ENCODE measurements around the gene SPRR4. TPM values are rescaled to one million over a fixed set of nuclear protein-coding genes. Genes with fewer than 3 reads are reported as not detected.

Gene SPRR4
- total and polyA plus RNA-seq, 2 donors (not counting 3 experiments of a cell fraction or from before 2014, with no cell fraction given), result not detected

DNA sequence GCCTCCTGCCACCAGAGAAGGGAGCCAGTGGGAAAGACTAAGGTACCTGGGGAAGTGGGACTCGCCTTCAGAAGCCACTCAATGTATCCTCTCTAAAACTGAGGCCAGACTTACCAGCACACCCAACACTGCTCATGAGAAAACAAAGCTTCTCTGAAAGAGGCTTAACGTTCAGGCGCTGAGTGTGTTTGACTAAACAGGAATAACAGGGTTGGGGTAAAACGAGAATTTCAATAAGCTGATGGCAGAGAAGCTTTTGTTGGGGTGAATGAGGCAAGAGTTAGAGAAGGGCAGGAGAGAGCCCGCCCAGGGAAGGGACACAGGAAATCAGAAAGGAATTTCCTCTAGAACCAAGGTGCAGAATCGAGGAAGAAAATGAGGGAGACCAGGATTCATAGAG is 29.4 kb downstream of the SPRR4 start:
- ChIA-PET CTCF (no interaction called here), POLR2A (no interaction called here)
- dilution Hi-C loops (cut with MboI; ENCODE audit: extremely low pct_ligation_motif_present, low sequenced_read_pairs), result no loop called here
- H3K9me1 ChIP-seq (replicated peaks; ENCODE audit: control insufficient read depth, extremely low read depth, insufficient read depth, low read length), result no peaks in the 10 kb centered on the region
- H3K9me3 ChIP-seq (replicated peaks; ENCODE audit: control insufficient read depth, insufficient read depth, low read length), result no peaks in the 10 kb centered on the region
- TF ChIP-seq FOS (IDR thresholded peaks at IDR 0.05; ENCODE audit: borderline replicate concordance, insufficient read depth, low read length), result no peak
- TF ChIP-seq, protein P1, sequence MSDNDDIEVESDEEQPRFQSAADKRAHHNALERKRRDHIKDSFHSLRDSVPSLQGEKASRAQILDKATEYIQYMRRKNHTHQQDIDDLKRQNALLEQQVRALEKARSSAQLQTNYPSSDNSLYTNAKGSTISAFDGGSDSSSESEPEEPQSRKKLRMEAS (IDR thresholded peaks at IDR 0.05; ENCODE audit: insufficient read depth, insufficient read length), result no peak
- TF ChIP-seq, protein P2, sequence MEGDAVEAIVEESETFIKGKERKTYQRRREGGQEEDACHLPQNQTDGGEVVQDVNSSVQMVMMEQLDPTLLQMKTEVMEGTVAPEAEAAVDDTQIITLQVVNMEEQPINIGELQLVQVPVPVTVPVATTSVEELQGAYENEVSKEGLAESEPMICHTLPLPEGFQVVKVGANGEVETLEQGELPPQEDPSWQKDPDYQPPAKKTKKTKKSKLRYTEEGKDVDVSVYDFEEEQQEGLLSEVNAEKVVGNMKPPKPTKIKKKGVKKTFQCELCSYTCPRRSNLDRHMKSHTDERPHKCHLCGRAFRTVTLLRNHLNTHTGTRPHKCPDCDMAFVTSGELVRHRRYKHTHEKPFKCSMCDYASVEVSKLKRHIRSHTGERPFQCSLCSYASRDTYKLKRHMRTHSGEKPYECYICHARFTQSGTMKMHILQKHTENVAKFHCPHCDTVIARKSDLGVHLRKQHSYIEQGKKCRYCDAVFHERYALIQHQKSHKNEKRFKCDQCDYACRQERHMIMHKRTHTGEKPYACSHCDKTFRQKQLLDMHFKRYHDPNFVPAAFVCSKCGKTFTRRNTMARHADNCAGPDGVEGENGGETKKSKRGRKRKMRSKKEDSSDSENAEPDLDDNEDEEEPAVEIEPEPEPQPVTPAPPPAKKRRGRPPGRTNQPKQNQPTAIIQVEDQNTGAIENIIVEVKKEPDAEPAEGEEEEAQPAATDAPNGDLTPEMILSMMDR (IDR thresholded peaks at IDR 0.05; ENCODE audit: extremely low read depth in 1 of 2, insufficient read depth in 1 of 2, low read depth in 1 of 2, low read length in 2 of 2), result no peak
- TF ChIP-seq MYC (IDR thresholded peaks at IDR 0.05; ENCODE audit: low read depth, low read length), result no peak
- no peak for TF ChIP-seq GATA2 (IDR thresholded peaks at IDR 0.05; ENCODE audit: insufficient read depth, insufficient read length, low read depth, low read length)
- TF ChIP-seq POLR2A (IDR thresholded peaks at IDR 0.05; ENCODE audit: low read depth, low read length), result no peak
- no peak for TF ChIP-seq EZH2 (IDR thresholded peaks at IDR 0.05; ENCODE audit: borderline replicate concordance, low read depth, low read length, severe bottlenecking)
- no peak for TF ChIP-seq POLR2AphosphoS5 (IDR thresholded peaks at IDR 0.05; ENCODE audit: insufficient read depth, low read depth, low read length)
- no peak for TF ChIP-seq JUN (IDR thresholded peaks at IDR 0.05; ENCODE audit: borderline replicate concordance, insufficient read depth, insufficient read length, low read depth)
- no peak for DNase-seq (ENCODE audit: low read depth, low spot score)
- no peak overlapping the region for H3K27ac ChIP-seq (ENCODE audit: insufficient read depth, low read depth, low read length)
- no peaks in the 10 kb centered on the region for H4K20me1 ChIP-seq (replicated peaks; ENCODE audit: control insufficient read depth, extremely low read depth, insufficient read depth, low read length)
- no peak for FAIRE-seq
- H3K27me3 ChIP-seq (ENCODE audit: control insufficient read depth in 2 of 2, insufficient read depth in 2 of 2, low read length in 2 of 2), result no peaks in the 10 kb centered on the region
- intact Hi-C loops (cut with micrococcal nuclease), result no loop called here
- H3K36me3 ChIP-seq (ENCODE audit: control insufficient read depth in 2 of 2, extremely low read depth in 1 of 2, insufficient read depth in 2 of 2, low read length in 2 of 2), result no peaks in the 10 kb centered on the region
- no peak overlapping the region for H3K4me2 ChIP-seq (ENCODE audit: insufficient read depth, low read length)
- H3K79me2 ChIP-seq (ENCODE audit: control insufficient read depth, insufficient read depth, low read length), result no peaks in the 10 kb centered on the region
- BruUV-seq (replicated peaks), result no TSS peak
- no peak overlapping the region for H3K4me3 ChIP-seq (replicated peaks in 1 of 3; ENCODE audit: insufficient read depth in 1 of 3, low read depth in 1 of 3, low read length in 3 of 3)
- H3K9ac ChIP-seq (replicated peaks; ENCODE audit: extremely low read depth, insufficient read depth, low read length), result no peak overlapping the region
- no peak overlapping the region for H2AFZ ChIP-seq (ENCODE audit: low read depth, low read length)
- no peaks in the 10 kb centered on the region for H3K4me1 ChIP-seq (ENCODE audit: control insufficient read depth, extremely low read depth, insufficient read depth, low read length)
